PC-9 (cell line): ENCODE data around the gene TP53TG5.

Source experiments
- EZH2 ChIP-seq: fragments of 200-600 bp; sonication (generic); IDR thresholded peaks from 2 replicates; pipeline ENCODE4 v1.8.0; 2017; ENCODE audit warnings: antibody characterized with exemption, low read depth
- TF ChIP-seq, protein P1 (sequence below): fragments of 200-600 bp; sonication (generic); conservative IDR thresholded peaks from 2 replicates; pipeline ENCODE4 v1.6.1; 2017; ENCODE audit warnings: mixed run types, antibody characterized with exemption, mild to moderate bottlenecking, moderate library complexity

DNA sequence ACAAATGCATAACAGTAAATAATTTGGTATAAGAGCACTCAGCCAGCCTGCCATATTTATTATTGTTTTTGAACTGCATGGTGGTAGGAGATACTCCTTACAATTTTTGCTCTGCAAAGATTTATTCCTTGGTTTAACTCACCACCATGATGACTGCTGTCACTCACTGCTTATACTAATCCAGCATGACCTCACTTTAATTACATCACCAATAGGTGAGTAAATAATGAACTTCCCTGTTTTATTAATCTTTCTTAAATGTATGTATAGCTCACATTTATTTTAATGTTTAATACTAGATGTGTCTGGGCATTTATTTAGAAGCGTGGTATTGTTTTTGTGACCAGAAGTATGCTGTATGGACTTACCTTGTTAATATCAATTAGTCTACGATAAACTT lies 12.8 kb upstream of the TP53TG5 start:
- TF ChIP-seq, protein P1, sequence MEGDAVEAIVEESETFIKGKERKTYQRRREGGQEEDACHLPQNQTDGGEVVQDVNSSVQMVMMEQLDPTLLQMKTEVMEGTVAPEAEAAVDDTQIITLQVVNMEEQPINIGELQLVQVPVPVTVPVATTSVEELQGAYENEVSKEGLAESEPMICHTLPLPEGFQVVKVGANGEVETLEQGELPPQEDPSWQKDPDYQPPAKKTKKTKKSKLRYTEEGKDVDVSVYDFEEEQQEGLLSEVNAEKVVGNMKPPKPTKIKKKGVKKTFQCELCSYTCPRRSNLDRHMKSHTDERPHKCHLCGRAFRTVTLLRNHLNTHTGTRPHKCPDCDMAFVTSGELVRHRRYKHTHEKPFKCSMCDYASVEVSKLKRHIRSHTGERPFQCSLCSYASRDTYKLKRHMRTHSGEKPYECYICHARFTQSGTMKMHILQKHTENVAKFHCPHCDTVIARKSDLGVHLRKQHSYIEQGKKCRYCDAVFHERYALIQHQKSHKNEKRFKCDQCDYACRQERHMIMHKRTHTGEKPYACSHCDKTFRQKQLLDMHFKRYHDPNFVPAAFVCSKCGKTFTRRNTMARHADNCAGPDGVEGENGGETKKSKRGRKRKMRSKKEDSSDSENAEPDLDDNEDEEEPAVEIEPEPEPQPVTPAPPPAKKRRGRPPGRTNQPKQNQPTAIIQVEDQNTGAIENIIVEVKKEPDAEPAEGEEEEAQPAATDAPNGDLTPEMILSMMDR = no peak
- no peak for TF ChIP-seq EZH2
